BE2C (cell line): ENCODE data around the gene BICRAL.

Experiments
- DNase-seq: peaks from one replicate; pipeline ENCODE4 v3.0.0-alpha.2; 2020
- H3K27me3 ChIP-seq: fragments of 250-450 bp; sonication (Bioruptor Pico); 2 replicates; pipeline ENCODE4 v1.5.1; 2020; ENCODE audit warnings: mild to moderate bottlenecking
- H3K36me3 ChIP-seq: fragments of 250-450 bp; sonication (Bioruptor Pico); 2 replicates; pipeline ENCODE4 v1.5.1; 2020; ENCODE audit warnings: mild to moderate bottlenecking
- H3K4me1 ChIP-seq: fragments of 250-450 bp; sonication (Bioruptor Pico); 2 replicates; pipeline ENCODE4 v1.5.1; 2020
- H3K4me3 ChIP-seq: 2 replicates; pipeline ENCODE4 v1.5.1; 2011; ENCODE audit warnings: low read depth, low read length
- H3K9me3 ChIP-seq: fragments of 250-450 bp; sonication (Bioruptor Pico); 2 replicates; pipeline ENCODE4 v1.5.1; 2020
- CTCF ChIP-seq: IDR thresholded peaks from 2 replicates; pipeline ENCODE4 v1.5.1; 2012; ENCODE audit warnings: mild to moderate bottlenecking, low read depth, low read length

Gene BICRAL

GRCh38 chr6:42818878-42819277 is 37.0 kb downstream of the BICRAL start:
- H3K9me3 ChIP-seq, result no peaks in the 10 kb centered on the region
- H3K4me1 ChIP-seq, result peaks cover 11% of the 10 kb centered on the region
- no peak for DNase-seq
- TF ChIP-seq CTCF, result no peak
- peaks cover 7% of the 10 kb centered on the region for H3K36me3 ChIP-seq
- no peak overlapping the region for H3K4me3 ChIP-seq
- no peaks in the 10 kb centered on the region for H3K27me3 ChIP-seq

- peak; percentile 41 for TF ChIP-seq CTCF
- no peaks in the 10 kb centered on the region for H3K27me3 ChIP-seq
- H3K4me1 ChIP-seq, result peaks cover 11% of the 10 kb centered on the region
- peaks cover 14% of the 10 kb centered on the region for H3K36me3 ChIP-seq
- DNase-seq, result peak; percentile 9
- no peaks in the 10 kb centered on the region for H3K9me3 ChIP-seq
- H3K4me3 ChIP-seq, result no peak overlapping the region
Observed at GRCh38 chr6:42819803-42820511, 38.1 kb downstream of the BICRAL start.

- TF ChIP-seq CTCF, result no peak
- Histone ChIP-seq H3K4me1 (peaks cover 11% of the 10 kb centered on the region), H3K36me3 (peaks cover 14% of the 10 kb centered on the region), H3K4me3 (no peak overlapping the region), H3K27me3 (no peaks in the 10 kb centered on the region), H3K9me3 (no peaks in the 10 kb centered on the region)
- DNase-seq, result no peak
Observed at GRCh38 chr6:42820512-42821340, 38.9 kb downstream of the BICRAL start.

GRCh38 chr6:42821341-42821668 is 39.5 kb downstream of the BICRAL start:
- H3K4me3 ChIP-seq, result no peak overlapping the region
- H3K36me3 ChIP-seq, result peaks cover 14% of the 10 kb centered on the region
- H3K9me3 ChIP-seq, result no peaks in the 10 kb centered on the region
- TF ChIP-seq CTCF, result no peak
- H3K27me3 ChIP-seq, result no peaks in the 10 kb centered on the region
- peaks cover 11% of the 10 kb centered on the region for H3K4me1 ChIP-seq
- DNase-seq, result no peak

GRCh38 chr6:42821846-42822245 is 40.0 kb downstream of the BICRAL start:
- Histone ChIP-seq H3K4me3 (no peak overlapping the region), H3K9me3 (no peaks in the 10 kb centered on the region), H3K4me1 (peaks cover 11% of the 10 kb centered on the region), H3K36me3 (peaks cover 14% of the 10 kb centered on the region), H3K27me3 (no peaks in the 10 kb centered on the region)
- no peak for TF ChIP-seq CTCF
- DNase-seq, result no peak

GRCh38 chr6:42829561-42830092 is 47.8 kb downstream of the BICRAL start:
- no peak overlapping the region for H3K4me3 ChIP-seq
- no peaks in the 10 kb centered on the region for H3K9me3 ChIP-seq

More at GRCh38 chr6:42829561-42830092, 47.8 kb downstream of the BICRAL start:
- no peak for DNase-seq
- Histone ChIP-seq H3K27me3 (no peaks in the 10 kb centered on the region), H3K36me3 (peaks cover 21% of the 10 kb centered on the region), H3K4me1 (no peaks in the 10 kb centered on the region)
- no peak for TF ChIP-seq CTCF
